H1 (cell line): Measurements from ENCODE around the gene KCNN4. TPM values are rescaled to one million over a fixed set of nuclear protein-coding genes. Genes with fewer than 3 reads are reported as not detected.

Source experiments
- CTCF ChIA-PET: fragments of 300-600 bp; sonication (Branson Sonifier 250); formaldehyde crosslinking; loops from one replicate; lab custom pipeline; 2021; ENCODE audit not compliant: partially characterized antibody; lab: Charles Lee
- POLR2A ChIA-PET: fragments of 300-600 bp; sonication (Branson Sonifier 250); formaldehyde crosslinking; loops from one replicate; lab custom pipeline; 2021; ENCODE audit warnings: inconsistent platforms; ENCODE audit not compliant: partially characterized antibody; lab: Charles Lee
- DNase-seq, 2 experiments: peaks; one replicate each; pipeline versions ENCODE4 v3.0.0 to v3.0.0-alpha.2; 2010 to 2022; ENCODE audit warnings: low spot score in 2 of 2, low read depth in 1 of 2, mixed read lengths in 1 of 2
- FAIRE-seq: peaks from 2 replicates; lab custom pipeline; 2011; peaks lifted over from hg19 to GRCh38; lab: Jason Lieb, UNC
- H2AFZ ChIP-seq: 2 replicates; pipeline ENCODE4 v1.8.1; 2012; ENCODE audit warnings: low read length, inconsistent platforms
- H2AK5ac ChIP-seq: 2 replicates; pipeline ENCODE4 v1.6.1; 2013; ENCODE audit warnings: low read depth, low read length
- H2BK120ac ChIP-seq: replicated peaks from 2 replicates; pipeline ENCODE3; 2013; ENCODE audit warnings: low read depth, low read length, inconsistent platforms
- H2BK12ac ChIP-seq: 2 replicates; pipeline ENCODE4 v1.6.1; 2013; ENCODE audit warnings: low read depth, low read length
- H2BK15ac ChIP-seq: 2 replicates; pipeline ENCODE4 v1.6.1; 2013; ENCODE audit warnings: low read length
- H2BK20ac ChIP-seq: 2 replicates; pipeline ENCODE4 v1.6.1; 2013; ENCODE audit warnings: low read length
- H2BK5ac ChIP-seq: 2 replicates; pipeline ENCODE4 v1.6.1; 2013; ENCODE audit warnings: low read depth, low read length
- H3K14ac ChIP-seq: 2 replicates; pipeline ENCODE4 v1.6.1; 2013; ENCODE audit warnings: inconsistent platforms; ENCODE audit not compliant: insufficient read length
- H3K18ac ChIP-seq: 2 replicates; pipeline ENCODE4 v1.6.1; 2013; ENCODE audit warnings: low read length; ENCODE audit errors: extremely low read depth
- H3K23ac ChIP-seq: 2 replicates; pipeline ENCODE4 v1.6.1; 2013; ENCODE audit warnings: inconsistent platforms; ENCODE audit not compliant: insufficient read length
- H3K23me2 ChIP-seq: 2 replicates; pipeline ENCODE4 v1.6.1; 2013; ENCODE audit warnings: low read depth, low read length
- H3K27ac ChIP-seq: 2 replicates; pipeline ENCODE4 v1.6.1; 2011; ENCODE audit warnings: low read depth, low read length, inconsistent platforms
- H3K27me3 ChIP-seq, 4 experiments: replicated peaks in 1 of 4; 1 replicate in 1 of 4; 2 replicates in 3 of 4; pipeline versions ENCODE4 v1.6.1 to v1.8.1; 2011 to 2013; ENCODE audit warnings: low read length in 3 of 4, mild to moderate bottlenecking in 3 of 4, inconsistent platforms in 2 of 4, mixed read lengths in 2 of 4, moderate library complexity in 1 of 4; ENCODE audit not compliant: control insufficient read depth in 3 of 4, insufficient read depth in 3 of 4; ENCODE audit errors: extremely low read depth in 1 of 4
- H3K36me3 ChIP-seq, 4 experiments: 2 replicates each; pipeline versions ENCODE4 v1.6.1 to v1.8.1; 2011 to 2013; ENCODE audit warnings: mild to moderate bottlenecking in 4 of 4, low read length in 3 of 4, moderate library complexity in 2 of 4, control low read depth in 1 of 4, inconsistent platforms in 1 of 4; ENCODE audit not compliant: insufficient read depth in 4 of 4, control insufficient read depth in 2 of 4
- H3K4ac ChIP-seq: replicated peaks from 2 replicates; pipeline ENCODE3; 2013; ENCODE audit warnings: low read length, low read depth, mixed read lengths, inconsistent platforms; ENCODE audit not compliant: insufficient read length
- H3K4me1 ChIP-seq, 4 experiments: replicated peaks in 1 of 4; 1 replicate in 1 of 4; 2 replicates in 3 of 4; pipeline versions ENCODE4 v1.6.1 to v1.8.1; 2011 to 2013; ENCODE audit warnings: low read length in 3 of 4, inconsistent platforms in 2 of 4, mixed read lengths in 1 of 4; ENCODE audit not compliant: insufficient read depth in 4 of 4, control insufficient read depth in 3 of 4
- H3K4me2 ChIP-seq, 2 experiments: 2 replicates each; pipeline versions ENCODE4 v1.6.1 to v1.8.1; 2011 to 2013; ENCODE audit warnings: low read depth in 2 of 2, low read length in 2 of 2, control low read depth in 1 of 2, inconsistent platforms in 1 of 2, mild to moderate bottlenecking in 1 of 2; ENCODE audit not compliant: insufficient read depth in 1 of 2
- H3K4me3 ChIP-seq, 4 experiments: fragments of 200-600, 300-600 bp in 1 of 4; sonication (generic), shearing (Covaris generic), sonication (Bioruptor Twin) in 1 of 4; 2 replicates each; pipeline versions ENCODE4 v1.5.1 to v1.8.1; 2011 to 2016; ENCODE audit warnings: low read length in 4 of 4, low read depth in 3 of 4, control low read depth in 2 of 4, inconsistent platforms in 2 of 4, mild to moderate bottlenecking in 2 of 4, mixed read lengths in 1 of 4, moderate library complexity in 1 of 4; ENCODE audit not compliant: insufficient read depth in 2 of 4; ENCODE audit errors: extremely low read depth in 1 of 4
- H3K56ac ChIP-seq: replicated peaks from 2 replicates; pipeline ENCODE3; 2013; ENCODE audit warnings: low read depth, mild to moderate bottlenecking, mixed read lengths, low read length, inconsistent platforms; ENCODE audit not compliant: insufficient read length
- H3K79me1 ChIP-seq: 2 replicates; pipeline ENCODE4 v1.6.1; 2013; ENCODE audit warnings: low read depth, low read length, control low read depth
- H3K79me2 ChIP-seq, 2 experiments: 2 replicates each; pipeline versions ENCODE4 v1.6.1 to v1.8.1; 2012 to 2013; ENCODE audit warnings: low read length in 2 of 2, mild to moderate bottlenecking in 2 of 2, inconsistent platforms in 1 of 2; ENCODE audit not compliant: insufficient read depth in 2 of 2, control insufficient read depth in 1 of 2
- H3K9ac ChIP-seq, 4 experiments: replicated peaks in 1 of 4; 1 replicate in 1 of 4; 2 replicates in 3 of 4; pipeline versions ENCODE4 v1.6.1 to v1.8.1; 2011 to 2013; ENCODE audit warnings: low read depth in 3 of 4, low read length in 3 of 4, control low read depth in 2 of 4, mild to moderate bottlenecking in 2 of 4, moderate library complexity in 2 of 4, inconsistent platforms in 1 of 4; ENCODE audit errors: extremely low read depth in 1 of 4
- H3K9me3 ChIP-seq, 2 experiments: 2 replicates each; pipeline versions ENCODE4 v1.6.1 to v1.8.1; 2012 to 2013; ENCODE audit warnings: mild to moderate bottlenecking in 2 of 2, moderate library complexity in 2 of 2, control low read depth in 1 of 2, inconsistent platforms in 1 of 2, low read depth in 1 of 2, low read length in 1 of 2, mixed read lengths in 1 of 2; ENCODE audit not compliant: insufficient read depth in 2 of 2
- H4K20me1 ChIP-seq, 2 experiments: replicated peaks in 1 of 2; 2 replicates each; pipeline versions ENCODE3 to v1.8.1; 2011 to 2013; ENCODE audit warnings: inconsistent platforms in 2 of 2, low read length in 2 of 2, mild to moderate bottlenecking in 1 of 2; ENCODE audit not compliant: insufficient read depth in 2 of 2, control insufficient read depth in 1 of 2
- H4K5ac ChIP-seq: 2 replicates; pipeline ENCODE4 v1.6.1; 2013; ENCODE audit warnings: low read length, low read depth, mixed read lengths, inconsistent platforms; ENCODE audit not compliant: insufficient read length
- H4K8ac ChIP-seq: 2 replicates; pipeline ENCODE4 v1.8.0; 2013; ENCODE audit warnings: mild to moderate bottlenecking, moderate library complexity, low read length, inconsistent platforms; ENCODE audit not compliant: insufficient read depth; ENCODE audit errors: extremely low read depth
- H4K91ac ChIP-seq: replicated peaks from 2 replicates; pipeline ENCODE3; 2013; ENCODE audit warnings: low read length, mixed read lengths, inconsistent platforms; ENCODE audit not compliant: insufficient read length
- CHD2 ChIP-seq: IDR thresholded peaks from 2 replicates; pipeline ENCODE4 v1.6.1; 2012; ENCODE audit warnings: low read length, improper control_type of control experiment
- EP300 ChIP-seq, 2 experiments: IDR thresholded peaks; 1 replicate in 1 of 2; 2 replicates in 1 of 2; pipeline ENCODE4 v1.6.1; 2011 to 2012; ENCODE audit warnings: low read depth in 2 of 2, low read length in 2 of 2, mild to moderate bottlenecking in 2 of 2, borderline replicate concordance in 1 of 2, inconsistent platforms in 1 of 2, moderate library complexity in 1 of 2
- GTF2F1 ChIP-seq: IDR thresholded peaks from 2 replicates; pipeline ENCODE4 v1.6.1; 2012; ENCODE audit warnings: low read depth, low read length, improper control_type of control experiment, borderline replicate concordance
- MAFK ChIP-seq: IDR thresholded peaks from 2 replicates; pipeline ENCODE4 v1.6.1; 2012; ENCODE audit warnings: low read depth, mild to moderate bottlenecking, improper control_type of control experiment, low read length
- SIX5 ChIP-seq: IDR thresholded peaks from 2 replicates; pipeline ENCODE4 v1.6.1; 2011; ENCODE audit warnings: mild to moderate bottlenecking, low read depth, low read length
- TCF12 ChIP-seq: IDR thresholded peaks from 2 replicates; pipeline ENCODE4 v1.6.1; 2011; ENCODE audit warnings: low read depth, mild to moderate bottlenecking, low read length
- WGBS, 2 experiments: shearing (Covaris generic) in 1 of 2; methylation state at CpG; one replicate each; pipeline versions ENCODE4 v1.1.6 to v1.1.7; 2013 to 2015; ENCODE audit warnings: low lambda C conversion rate in 2 of 2, mixed read lengths in 2 of 2, inconsistent platforms in 1 of 2, low coverage in 1 of 2, missing lambda C conversion rate in 1 of 2; ENCODE audit not compliant: insufficient replicate concordance in 2 of 2, insufficient coverage in 1 of 2, insufficient read length in 1 of 2; ENCODE audit errors: extremely low coverage in 1 of 2, missing lambda C conversion rate in 1 of 2; 5-methylcytosine and 5-hydroxymethylcytosine counted together
- polyA plus RNA-seq, 7 experiments: library from polyadenylated mRNA; depleted of rRNA in 3 of 7; stranded (reverse) in 5 of 7; unstranded in 2 of 7; fragments of >200 nt in 5 of 7; fragments of 200-250 nt in 2 of 7; gene quantifications; 1 replicate in 5 of 7; 2 replicates in 1 of 7; 4 replicates in 1 of 7; pipeline versions ENCODE4 v1.2.1 to v1.2.3, GENCODE V29; 2011 to 2013; ENCODE audit warnings: missing spikeins in 2 of 7, mixed read lengths in 2 of 7
- total RNA-seq: library from RNA; stranded (reverse); fragmentation: NEBNext Ultra II Directional; extraction: Animal tissue kit (Norgen Biotek cat#: 25700); gene quantifications from 2 replicates; pipeline ENCODE4 v1.2.1, GENCODE V29; 2021

The KCNN4 gene
- total and polyA plus RNA-seq, 2 of the 8 experiments (the other 6 are each of a cell fraction or from before 2014, with no cell fraction given): 0.78 to 1.5 TPM

DNA sequence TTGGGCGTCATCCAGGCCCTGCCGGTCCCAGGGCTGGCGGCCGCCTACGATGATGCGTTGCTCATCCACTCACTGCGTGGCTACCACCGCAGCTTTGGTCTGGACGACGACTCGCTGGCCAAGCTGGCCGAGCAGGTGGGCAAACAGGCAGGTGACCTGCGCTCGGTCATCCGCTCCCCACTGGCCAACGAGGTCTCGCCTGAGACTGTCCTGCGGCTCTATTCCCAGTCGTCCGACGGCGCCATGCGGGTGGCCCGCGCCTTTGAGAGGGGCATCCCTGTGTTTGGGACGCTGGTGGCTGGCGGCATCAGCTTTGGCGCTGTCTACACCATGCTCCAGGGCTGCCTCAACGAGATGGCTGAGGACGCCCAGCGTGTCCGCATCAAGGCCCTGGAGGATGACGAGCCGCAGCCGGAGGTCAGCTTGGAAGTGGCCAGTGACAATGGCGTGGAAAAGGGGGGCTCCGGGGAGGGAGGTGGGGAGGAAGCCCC lies 61.4 kb downstream of the KCNN4 start:
- H3K27me3 ChIP-seq: no peaks in the 10 kb centered on the region

More for the DNA sequence above, 61.4 kb downstream of the KCNN4 start:
- Histone ChIP-seq H4K91ac (no peak overlapping the region), H2BK12ac (no peak overlapping the region), H4K5ac (no peak overlapping the region), H2AFZ (no peak overlapping the region), H3K27ac (no peak overlapping the region), H3K9me3 (no peaks in the 10 kb centered on the region), H2BK15ac (no peak overlapping the region), H3K14ac (no peak overlapping the region), H3K23me2 (no peaks in the 10 kb centered on the region), H3K4me3 (no peak overlapping the region), H3K9ac (no peak overlapping the region), H3K4me1 (no peaks in the 10 kb centered on the region), H3K56ac (no peak overlapping the region), H3K4ac (no peak overlapping the region), H2BK20ac (no peak overlapping the region), H3K36me3 (no peaks in the 10 kb centered on the region), H2BK5ac (no peak overlapping the region; the same call in 1 of the 2 replicates), H3K79me2 (no peaks in the 10 kb centered on the region), H4K20me1 (no peaks in the 10 kb centered on the region), H3K18ac (no peak overlapping the region), H3K79me1 (no peaks in the 10 kb centered on the region), H2AK5ac (no peak overlapping the region), H3K23ac (no peak overlapping the region), H4K8ac (peak overlapping the region; percentile 79; the same call in 1 of the 2 replicates), H2BK120ac (no peak overlapping the region), H3K4me2 (no peak overlapping the region)
- POLR2A ChIA-PET: no interaction called here
- 93% methylated on average over 33 of the region's 37 CpGs; no CpG with 5 or more reads in 1 of the 2 experiments for WGBS, 2 experiments
- TF ChIP-seq CHD2: no peak
- TF ChIP-seq SIX5: no peak
- TF ChIP-seq MAFK: no peak
- TF ChIP-seq EP300 (IDR thresholded peaks at IDR 0.05; ENCODE audit: borderline replicate concordance in 1 of 2, low read depth in 2 of 2, low read length in 2 of 2): no peak
- no peak for TF ChIP-seq GTF2F1
- TF ChIP-seq TCF12: no peak
- FAIRE-seq (no peak), DNase-seq (no peak)
- CTCF ChIA-PET: interaction anchor here (0.9 to 1.2 kb wide), 4 partner anchors 43 to 74 kb away, joined by 3 to 4 read pairs (median 3); no protein-coding TSS in a partner anchor
